Ramos (cell line): Measurements from ENCODE around the gene ZBTB12.
"Not testable (repeated sequence)": the region's sequence is repeated elsewhere in the genome, so short reads cannot be mapped to it uniquely, and the experiment has no call there.

Experiments used
- in situ Hi-C: fragments of 300-500 bp; cut with MboI; formaldehyde crosslinking; loops from one replicate; pipeline ENCODE4 v1.14.3; 2022; ENCODE audit warnings: low sequenced_read_pairs; ENCODE audit not compliant: unreplicated experiment

Gene ZBTB12

DNA sequence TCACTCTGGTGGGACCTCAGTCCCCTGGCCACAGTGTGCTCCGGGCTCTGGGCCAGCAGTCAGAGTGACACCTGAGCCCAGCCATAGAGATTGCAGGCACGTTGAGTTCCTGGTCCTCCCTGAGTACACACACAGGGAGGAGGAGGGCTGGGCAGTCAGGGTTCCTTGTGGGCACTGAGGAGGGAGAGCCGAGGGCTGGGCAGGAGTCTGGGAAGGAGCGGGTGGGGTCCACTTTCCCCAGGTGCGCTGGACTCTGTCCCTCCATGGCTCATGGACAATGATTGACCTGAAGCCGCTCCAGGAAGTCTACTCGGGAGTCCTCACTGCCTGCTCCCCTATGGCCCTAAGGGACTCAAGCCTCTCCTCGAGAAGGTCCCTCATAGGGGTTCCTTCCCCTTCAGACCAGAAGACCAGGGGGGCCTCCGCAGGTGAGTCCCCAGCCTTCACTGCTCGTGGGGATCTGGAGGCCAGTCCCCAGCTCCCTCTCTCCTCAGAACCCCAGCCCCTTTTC, 24.2 kb downstream of the ZBTB12 start:
- in situ Hi-C loops = no loop called here

DNA sequence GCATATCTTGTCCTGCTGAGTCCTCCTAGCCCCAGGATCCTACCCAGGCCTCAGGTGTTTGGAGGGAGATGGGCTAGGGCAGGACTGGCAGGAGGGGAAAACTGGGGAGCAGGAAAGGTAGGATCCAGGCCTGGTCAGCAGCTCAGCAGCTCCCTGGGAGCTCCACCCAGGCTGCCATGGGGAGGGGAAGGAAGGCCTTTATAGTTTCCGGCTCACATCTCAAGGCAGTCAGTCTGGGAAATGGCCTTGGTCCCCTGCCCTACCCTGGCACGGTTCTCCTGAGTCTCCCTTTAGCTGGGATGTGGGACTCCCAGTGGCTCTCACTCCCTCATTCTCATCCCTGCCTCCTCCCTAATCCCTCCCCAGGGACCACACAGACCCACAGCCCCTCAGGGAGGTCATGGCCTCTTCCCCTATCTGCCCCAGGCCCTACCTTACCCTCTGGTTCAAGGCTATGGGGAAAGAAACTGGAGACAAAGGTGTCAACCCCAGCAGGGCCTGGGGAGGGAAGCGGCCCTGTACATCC, 24.7 kb downstream of the ZBTB12 start:
- in situ Hi-C loops = no loop called here

DNA sequence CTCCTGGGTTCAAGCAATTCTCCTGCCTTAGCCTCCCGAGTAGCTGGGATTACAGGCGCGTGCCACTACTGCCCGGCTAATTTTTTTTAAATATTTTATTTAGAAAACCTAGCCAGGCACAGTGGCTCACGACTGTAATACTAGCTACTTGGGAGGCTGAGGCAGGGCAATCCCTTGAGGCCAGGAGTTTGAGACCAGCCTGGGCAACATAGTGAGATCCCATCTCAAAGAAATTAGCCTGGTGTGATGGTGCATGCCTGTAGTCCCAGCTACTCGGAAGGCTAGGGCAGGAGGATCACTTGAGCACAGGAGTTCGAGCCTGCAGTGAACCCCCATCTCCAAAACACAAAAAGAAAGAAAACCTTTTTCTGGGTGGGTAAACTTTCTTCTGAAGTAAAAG, 25.5 kb downstream of the ZBTB12 start:
- in situ Hi-C loops = no loop called here

DNA sequence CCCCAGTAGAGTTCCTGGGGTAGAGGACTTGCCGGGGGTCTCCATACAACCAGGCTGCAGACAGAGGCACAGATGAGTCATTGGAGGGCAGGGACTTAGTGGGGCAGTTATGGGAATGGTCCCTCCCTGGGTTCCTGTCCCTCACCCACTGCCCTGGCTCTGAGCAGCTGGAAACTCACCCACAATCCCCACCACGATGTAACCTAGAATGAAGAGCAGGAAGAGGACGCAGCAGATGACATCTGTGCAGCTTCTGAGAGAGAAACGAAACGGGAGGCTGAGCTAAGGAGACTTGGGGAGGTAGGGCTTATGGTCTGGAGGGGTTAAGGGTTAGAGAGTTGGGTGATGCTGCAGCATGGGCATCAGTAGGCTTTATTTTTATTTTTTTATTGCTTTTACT, 26.0 kb downstream of the ZBTB12 start:
- in situ Hi-C loops = no loop called here

DNA sequence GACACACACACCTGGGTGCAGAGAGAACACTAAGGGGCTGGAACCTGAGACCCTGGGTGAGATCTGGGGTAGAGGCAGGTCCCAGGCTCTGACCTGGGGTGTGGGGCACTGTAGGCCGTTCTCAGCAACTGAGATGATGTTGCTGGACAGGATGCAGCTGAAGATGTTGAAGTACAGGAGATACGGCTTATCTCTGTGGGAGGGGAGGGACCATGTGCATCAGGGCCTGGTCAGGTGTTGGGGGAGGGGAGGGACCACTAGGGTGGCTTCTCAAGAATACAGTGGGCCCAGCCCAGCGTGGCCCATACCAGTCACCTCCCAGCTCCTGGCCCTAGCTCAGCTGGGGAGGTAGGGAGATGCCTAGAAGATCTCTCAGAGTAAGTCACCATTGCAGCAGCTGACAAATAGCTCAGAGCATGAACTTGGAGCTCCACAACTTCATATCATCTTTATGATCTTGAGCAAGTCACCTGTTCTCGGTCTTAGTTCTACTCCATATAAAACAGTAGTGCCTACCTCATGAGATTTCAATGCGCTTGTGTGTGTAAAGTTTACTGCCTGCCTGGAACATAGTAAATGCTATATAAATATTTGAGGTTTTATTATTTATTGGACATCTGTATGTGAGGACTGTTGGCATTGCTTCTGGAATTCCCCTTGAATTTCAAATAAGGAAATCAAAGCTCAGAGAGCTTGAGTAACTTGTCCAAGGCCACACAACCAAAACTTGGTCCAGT, 26.9 kb downstream of the ZBTB12 start:
- in situ Hi-C loops = no loop called here

DNA sequence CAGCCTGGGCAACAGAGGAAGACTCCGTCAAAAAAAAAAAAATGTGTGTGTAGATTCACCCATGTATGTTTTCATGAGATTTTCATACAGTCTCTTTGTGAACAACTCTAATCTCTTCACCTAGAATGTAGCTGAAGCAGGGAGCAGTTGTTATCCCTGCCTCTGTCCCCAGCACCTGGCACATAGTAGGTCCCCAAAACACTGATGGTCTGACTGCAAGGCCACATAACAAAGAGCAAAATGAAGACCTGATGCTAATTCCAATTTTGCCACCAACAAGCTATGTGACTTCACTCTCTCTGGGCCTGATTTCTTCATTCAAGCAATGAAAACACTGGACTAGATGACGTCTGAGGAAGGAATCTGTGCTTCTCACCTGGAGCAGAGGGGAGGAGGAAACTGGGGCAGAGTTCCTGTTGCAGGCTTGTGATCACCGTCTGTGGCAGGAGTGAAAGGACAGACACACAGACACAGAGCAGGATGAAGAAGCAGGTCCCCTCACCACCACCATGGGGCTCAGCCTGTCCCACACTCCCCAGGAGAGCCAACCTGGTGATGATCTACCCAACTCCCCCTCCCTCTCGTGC, 27.7 kb downstream of the ZBTB12 start:
- in situ Hi-C loops = no loop called here

DNA sequence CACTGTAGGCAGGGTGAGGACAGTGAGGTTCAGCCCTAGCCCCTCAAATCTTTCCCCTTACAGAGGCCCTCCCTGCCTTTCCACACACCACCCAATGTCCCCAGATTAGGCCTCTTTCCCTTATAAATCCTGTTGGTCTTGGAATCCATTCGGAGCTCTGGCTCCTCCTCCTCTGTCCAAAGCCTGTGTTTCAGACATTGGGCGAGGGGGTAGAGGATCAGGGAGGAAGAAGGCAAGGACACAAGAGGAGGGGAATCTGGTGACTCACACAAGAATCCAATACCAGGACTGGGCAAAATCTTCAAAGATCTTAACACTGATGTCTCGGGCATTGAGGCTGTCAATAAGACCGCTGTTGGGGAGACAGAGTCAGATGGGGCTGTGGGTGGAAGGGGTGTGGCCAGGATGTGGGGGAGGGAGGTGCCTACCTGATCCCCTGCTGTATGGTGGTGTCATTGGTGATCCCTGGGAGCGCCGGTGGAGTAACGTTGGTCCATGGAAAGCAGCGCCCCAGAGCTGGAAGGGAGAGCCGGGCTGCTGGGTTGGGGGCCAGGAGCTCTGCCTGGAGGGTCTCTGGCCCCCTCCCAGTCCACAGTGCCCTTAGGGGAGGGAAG, 30.7 kb downstream of the ZBTB12 start:
- in situ Hi-C loops = no loop called here

DNA sequence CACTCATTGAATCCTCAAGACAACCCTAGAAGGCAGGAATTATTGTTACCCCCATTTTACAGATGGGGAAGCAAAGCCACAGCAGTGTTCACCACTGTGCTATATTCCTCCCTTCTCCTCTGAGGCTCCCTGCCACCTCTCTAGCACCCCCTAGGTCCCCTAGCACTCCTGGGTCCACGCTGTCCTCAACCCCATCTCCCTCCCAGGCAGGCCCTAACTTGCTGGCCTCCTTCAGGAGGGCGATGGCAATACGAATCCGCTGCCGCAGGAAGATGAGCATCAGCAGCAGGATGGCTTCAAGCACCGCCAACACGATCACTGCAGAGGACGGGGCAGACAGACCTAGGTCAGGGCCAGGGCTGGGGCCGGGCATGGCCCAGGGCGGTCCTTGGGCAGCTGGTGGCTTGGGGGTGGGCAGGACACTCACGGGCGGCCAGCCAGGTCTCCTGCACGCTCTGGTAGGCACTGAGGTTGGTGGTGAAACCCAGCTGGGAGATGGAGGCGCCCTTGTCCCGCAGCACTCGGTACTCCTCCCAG, 31.4 kb downstream of the ZBTB12 start:
- in situ Hi-C loops = no loop called here

DNA sequence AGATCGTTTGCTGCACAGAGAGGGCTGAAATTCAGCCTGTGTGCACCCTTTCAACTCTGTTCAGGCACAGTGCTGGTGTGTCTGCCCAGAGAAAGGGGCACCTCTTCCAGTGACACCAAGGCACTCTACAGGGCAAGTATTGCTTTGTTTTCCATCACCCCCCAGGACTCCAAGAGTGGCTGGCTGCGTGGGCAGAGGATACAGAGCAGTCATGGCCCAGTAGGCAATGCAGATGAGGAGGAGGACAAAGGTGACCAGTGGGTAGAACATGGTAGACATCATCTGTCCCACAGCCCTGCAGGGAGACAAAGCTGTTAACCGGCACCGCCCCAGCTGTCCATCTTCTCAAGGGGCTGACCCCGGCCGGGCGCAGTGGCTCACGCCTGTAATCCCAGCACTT, 32.5 kb downstream of the ZBTB12 start:
- in situ Hi-C loops = no loop called here

DNA sequence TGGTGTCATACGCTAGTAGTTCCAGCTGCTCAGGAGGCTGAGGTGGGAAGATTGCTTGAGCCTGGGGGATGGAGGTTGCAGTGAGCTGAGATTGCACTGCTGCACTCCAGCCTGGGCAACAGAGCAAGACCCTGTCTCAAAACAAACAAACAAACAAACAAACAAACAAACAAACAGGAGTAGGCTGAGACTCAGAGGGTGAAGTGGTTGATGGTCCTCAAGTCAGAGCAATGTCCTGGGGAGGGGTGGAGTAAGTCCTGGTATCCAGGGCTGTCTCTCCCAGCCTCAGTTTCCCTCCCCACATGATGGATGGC, 33.3 kb downstream of the ZBTB12 start:
- in situ Hi-C loops = not testable (repeated sequence)

DNA sequence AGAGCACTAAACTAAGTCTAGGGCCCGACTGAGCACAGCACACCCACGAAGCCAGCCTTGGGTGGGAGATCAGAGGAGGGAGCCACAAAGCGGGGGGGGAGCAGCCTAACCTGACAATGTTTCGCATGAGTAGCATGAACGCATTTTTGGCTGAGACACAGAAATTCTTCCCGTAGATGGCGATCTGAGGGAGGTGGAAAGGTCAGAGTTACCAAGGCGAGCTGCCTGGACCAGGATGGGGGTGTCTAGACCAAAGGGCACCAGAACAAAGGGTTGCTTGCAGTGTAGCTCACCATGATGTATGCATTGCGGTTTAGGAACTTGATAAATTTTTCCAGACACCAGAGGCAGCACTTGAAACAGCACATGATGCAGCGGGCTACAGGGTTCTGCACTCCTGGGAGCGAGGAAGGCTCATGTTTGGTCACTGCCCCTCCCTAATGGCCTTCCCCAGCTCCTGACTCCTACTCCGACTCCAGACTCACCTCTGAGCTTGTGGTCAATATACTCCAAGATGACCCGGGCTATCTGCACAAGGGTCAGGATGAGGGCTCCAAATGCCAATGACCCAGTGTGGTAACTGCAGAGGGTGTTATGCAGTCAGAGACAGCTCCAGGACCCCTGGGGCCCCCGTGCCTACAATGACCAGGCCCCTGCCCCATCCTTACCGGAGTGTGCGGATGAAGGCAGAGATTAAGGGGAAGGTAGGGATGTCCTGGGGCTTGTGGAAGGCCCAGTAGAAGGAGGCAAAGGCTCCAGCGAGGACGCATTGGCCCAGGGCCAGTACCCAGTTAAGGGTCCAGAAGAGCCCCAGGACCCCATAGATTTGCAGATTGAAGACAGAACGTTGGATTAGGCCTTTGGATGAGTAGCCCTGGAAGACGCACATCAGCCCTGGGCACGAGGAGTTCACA, 36.4 kb downstream of the ZBTB12 start:
- in situ Hi-C loops = no loop called here

DNA sequence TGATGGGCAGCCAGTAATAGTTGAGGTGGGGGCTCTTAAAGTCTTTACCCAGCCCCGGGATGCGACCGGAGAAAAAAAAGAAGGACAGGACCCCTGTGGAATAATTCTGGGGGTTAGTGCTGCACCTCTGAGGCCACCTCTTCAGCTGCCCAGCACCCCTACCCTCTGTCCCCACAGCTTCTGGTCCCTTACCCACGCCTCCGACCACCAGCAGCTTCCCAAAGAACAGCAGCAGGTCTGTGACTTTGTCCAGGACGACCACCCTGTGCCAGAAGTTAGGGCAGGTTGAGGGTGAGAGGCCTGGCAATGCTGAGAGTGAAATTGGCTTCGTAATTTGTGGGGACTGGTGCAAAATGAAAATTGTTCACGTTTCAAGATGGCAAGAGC, 37.1 kb downstream of the ZBTB12 start:
- in situ Hi-C loops = no loop called here

DNA sequence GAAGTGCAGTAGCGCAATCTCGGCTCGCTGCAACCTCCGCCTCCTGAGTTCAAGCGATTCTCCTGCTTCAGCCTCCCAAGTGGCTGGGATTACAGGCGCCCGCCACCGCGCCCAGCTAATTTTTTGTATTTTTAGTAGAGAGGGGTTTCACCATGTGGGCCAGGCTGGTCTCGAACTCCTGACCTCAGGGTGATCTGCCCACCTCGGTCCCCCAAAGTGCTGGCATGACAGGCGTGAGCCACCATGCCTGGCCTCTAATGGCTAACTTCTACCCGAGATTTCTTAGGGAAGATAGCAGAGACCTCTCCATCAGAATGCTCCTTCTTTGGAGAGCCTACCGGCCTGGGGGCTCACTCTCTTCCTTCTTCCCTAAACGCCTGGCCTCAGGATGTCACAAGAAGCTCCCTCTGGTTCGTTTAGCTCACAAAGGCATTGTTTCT, 37.7 kb downstream of the ZBTB12 start:
- in situ Hi-C loops = not testable (repeated sequence)

DNA sequence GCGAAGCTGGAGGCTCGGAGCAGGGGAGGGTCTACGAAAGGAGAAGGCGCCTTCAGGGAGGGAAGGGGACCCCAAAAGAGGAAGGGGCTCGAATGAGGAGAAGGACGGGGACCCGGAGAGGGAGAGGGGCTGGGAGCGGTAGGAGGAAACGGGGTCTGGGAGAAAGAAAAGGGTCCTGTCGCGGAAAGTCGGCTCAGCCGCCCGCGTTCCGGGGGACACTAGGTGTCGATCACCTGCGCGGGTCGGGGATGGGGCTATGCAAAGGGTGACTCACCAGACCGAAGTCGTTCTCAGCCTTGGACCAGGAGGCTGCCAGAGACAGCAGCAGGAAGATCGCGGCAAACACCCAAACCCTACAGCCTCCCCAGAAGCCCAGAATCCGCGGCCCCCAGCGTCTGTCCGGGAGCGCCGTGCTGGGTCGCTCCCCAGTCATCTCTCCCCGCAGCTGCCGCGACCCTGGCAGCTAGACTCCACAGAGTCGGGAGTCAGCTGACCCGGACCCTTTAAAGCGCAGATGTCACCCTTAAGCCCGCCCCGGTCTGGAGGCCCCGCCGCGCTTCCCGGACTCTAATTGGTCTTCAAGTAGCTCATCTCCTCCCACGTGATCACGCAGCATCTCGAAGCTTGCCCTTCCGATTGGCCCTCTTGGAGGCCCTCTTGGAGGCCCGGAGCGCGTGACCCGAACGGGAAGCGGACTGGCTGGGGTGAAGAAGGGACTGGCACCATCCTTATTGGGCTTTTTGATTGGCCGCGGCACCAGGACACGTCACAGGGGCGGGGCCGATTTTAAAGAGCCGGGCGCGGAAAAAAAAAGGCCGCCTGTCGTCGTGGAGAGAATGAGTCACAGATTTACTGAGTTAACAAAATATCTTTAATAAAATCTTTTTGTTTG, 39.3 kb downstream of the ZBTB12 start, which contains the start of gene NEU1:
Gene NEU1, minus strand, starts transcription at position 478 of the 892 bp plus-strand sequence. Its CDS starts 45 bp downstream, at position 433.
- in situ Hi-C loops = no loop called here

DNA sequence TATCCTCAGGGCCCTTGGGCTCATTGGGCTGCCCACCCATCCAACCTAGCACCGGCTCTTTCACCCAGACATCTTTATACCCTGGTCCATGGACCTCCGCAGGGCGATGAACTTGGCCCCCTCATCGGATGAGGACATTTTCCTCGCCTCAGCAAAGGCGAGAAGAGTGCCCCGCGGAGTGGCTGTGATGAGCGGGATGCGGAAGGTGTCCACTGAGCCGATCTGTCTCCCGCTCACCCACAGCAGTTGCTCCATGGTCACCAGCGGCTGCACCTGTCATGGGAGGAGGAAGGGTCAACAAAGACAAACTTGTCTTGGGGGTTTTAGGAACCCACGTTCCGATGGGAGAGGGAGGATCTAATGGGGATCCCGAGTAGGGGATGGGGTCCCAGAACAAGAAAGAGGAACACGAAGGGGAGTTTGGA, 40.0 kb downstream of the ZBTB12 start:
- in situ Hi-C loops = no loop called here

DNA sequence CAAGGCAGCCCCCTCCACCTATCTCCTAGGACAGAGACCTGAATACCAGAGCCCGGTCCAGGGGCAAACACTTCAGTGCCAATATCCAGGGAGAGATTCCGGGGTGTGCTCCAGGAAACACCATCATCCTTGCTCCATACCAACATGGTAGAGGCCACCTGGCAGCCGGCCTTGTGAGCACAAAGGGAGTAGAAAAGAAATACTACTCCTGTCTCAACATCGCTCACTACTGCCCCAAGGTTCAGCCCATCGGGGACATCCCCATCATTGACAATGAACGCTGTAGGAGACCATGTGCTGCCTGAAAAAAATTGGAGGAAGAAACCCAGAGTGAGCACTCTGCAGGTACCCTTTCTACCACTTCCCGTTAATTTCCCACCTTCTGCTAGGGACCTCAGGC, 40.7 kb downstream of the ZBTB12 start:
- in situ Hi-C loops = no loop called here

DNA sequence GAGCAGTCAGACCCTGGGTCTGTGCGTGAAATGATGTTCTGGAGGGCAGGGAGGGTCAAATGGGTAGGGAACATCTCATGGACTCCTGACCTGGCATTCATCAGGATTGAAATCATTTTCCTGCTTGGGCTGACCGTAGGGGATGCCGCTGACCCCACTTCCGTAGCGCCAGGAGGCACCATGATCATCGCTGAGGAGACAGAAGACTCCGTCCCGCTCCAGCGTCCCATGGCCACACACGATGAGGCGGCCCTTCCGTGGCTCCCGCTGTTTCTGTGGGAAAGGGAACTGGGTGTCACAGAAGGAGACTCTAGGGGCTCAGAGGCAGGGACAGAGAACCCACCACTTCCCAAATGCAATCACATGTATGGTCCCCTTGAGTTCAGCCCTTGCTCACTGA, 41.5 kb downstream of the ZBTB12 start:
- in situ Hi-C loops = no loop called here

DNA sequence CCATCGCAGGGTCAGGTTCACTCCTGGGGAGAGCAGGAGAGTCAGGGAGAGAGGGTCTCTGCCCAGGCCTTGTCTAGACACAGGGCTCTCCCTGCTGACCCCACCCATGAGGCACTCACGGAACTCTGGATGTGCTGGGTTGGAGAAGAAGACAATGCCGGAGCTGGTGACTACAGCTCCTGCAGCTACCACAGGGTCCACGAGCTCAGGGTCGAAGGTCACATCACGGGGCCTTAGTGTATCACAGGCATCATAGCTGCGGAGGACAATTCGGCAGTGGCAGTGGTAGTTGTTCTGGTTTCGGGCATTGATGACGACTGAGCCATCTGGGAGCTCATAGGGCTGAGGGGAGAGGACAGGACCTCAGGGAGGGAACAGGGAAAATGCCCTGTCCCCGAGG, 42.0 kb downstream of the ZBTB12 start:
- in situ Hi-C loops = no loop called here

DNA sequence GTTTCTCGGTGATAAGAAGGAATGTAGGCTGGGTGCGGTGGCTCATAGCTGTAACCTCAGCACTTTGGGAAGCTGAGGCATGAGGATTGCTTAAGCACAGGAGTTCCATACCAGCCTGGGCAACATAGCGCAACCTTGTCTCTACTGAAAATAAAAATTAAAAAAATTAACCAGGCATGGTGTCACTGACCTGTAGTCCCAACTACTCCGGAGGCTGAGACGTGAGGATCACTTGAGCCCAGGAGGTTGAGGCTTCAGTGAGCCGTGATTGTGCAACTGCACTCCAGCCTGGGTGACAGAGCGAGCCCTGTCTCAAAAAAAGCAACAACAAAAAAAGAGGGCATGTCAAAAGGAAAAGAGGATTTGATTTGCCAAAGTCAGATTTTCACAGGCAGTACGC, 43.2 kb downstream of the ZBTB12 start:
- in situ Hi-C loops = no loop called here
